ENCODE results near the gene GPR4. TPM values are rescaled to one million over a fixed set of nuclear protein-coding genes. Genes with fewer than 3 reads are reported as not detected.
A peak's percentile ranks its signal among the peaks of the same experiment; 100 is the strongest.

The GPR4 gene
- total RNA-seq, 4 donors from 2014 or later, result 6.0 to 29.4 (median 12.0) TPM

DNA sequence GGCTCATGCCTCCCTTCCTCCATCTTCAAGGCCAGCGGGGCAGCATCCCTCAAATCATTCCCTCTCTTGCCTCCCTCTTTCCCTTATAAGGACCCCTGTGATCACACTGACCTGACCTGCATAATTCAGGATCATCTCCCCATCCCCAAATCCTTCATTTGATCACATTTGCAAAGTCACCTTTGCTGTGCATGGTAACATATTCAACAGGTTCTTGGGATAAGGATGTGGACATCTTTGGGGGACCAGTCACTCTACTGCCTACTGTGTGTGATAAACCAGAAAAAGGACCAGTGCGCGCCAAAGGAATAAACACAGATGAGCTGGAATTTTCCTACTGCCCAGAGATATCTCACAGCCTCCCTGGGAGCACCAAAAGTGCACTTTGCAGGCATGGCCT lies 25.3 kb downstream of the GPR4 start:
- no peak for TF ChIP-seq CTCF (IDR thresholded peaks at IDR 0.05)
- DNase-seq (ENCODE audit: low spot score) (no peak), ATAC-seq (ENCODE audit: low FRiP score) (peak; percentile 21)

DNA sequence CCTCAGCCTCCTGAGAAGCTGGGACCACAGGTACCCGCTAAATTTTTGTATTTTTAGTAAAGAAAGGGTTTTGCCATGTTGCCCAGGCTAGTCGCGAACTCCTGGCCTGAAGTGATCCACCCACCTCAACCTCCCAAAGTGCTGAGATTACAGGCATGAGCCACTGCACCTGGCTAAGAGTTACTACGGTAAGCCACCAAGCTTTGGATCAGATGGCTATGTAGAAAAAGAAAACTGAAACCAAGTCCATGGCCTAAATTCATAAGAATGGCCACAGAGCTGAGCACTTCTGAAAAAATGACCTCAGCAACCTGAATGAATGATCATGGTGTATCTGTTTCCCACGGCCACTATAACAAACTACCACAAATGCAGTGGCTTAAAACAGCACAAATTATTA lies 26.8 kb downstream of the GPR4 start:
- DNase-seq (ENCODE audit: low spot score) (no peak), ATAC-seq (ENCODE audit: low FRiP score) (no peak)
- TF ChIP-seq CTCF (IDR thresholded peaks at IDR 0.05), result no peak

- no peak for TF ChIP-seq CTCF (IDR thresholded peaks at IDR 0.05)
- no peak for ATAC-seq (ENCODE audit: low FRiP score)
- DNase-seq (ENCODE audit: low spot score), result no peak
Observed at GRCh38 chr19:45574526-45574925, 27.5 kb downstream of the GPR4 start.

- ATAC-seq (ENCODE audit: low FRiP score) (no peak), DNase-seq (ENCODE audit: low spot score) (no peak)
- no peak for TF ChIP-seq CTCF (IDR thresholded peaks at IDR 0.05)
Observed at GRCh38 chr19:45571457-45572220, 30.4 kb downstream of the GPR4 start.

DNA sequence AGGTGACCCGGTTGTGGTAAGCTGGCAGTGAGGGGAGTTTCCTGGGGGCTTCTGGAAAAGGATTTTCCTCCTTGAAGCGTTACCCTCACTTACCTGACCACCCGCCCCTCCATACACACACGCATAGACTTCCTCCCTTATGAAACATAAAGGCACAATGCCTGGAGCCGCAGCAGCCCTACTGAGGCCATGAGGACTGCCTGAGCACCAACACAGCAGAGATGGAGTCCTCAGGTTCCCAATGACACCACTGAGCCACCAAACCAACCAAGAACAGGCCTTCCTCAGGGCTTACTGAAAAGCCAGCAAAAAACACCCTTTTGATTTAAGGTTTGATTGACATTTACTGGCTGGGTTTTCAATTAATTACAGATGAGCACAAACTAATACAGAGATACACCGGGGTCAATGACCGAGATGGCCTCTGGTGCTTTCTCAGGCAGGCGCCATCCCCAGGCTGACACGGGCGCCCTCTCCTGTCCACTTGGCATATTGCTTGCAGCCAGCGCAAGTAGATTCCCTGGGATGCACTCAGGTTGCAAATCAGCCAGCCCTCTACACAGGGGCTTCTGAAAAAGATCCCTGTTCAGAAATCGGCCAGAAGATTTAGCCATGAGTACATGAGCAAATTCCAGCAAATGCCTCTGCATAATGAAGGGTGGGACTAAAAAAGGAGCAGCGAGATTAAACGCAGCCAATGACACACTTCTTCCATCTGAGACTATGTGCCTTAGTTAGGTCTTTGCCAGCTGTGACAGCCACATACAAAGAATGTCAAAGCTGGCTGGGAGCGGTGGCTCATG lies 32.2 kb downstream of the GPR4 start:
- TF ChIP-seq CTCF (IDR thresholded peaks at IDR 0.05), result no peak
- ATAC-seq (ENCODE audit: low FRiP score) (peak; percentile 40), DNase-seq (ENCODE audit: low spot score) (no peak)

DNA sequence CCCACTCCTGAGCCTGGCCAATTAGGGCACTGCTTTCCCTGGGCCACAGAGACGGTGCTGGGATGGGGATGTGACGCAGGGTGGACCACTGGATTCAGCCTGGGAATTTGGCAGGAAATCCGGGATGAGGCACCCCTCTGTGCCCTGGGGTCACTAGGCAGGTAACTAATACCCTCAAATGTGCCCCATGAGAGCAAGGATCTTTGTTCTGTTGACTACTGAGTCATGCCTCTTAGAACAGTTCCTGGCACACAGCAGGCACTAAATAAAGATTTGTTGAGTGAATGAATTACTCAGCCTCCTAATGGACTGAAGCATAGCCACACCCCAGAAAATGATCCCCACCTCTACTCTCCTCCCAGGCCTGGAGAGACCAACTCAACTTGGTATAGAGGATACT lies 33.3 kb downstream of the GPR4 start:
- TF ChIP-seq CTCF (IDR thresholded peaks at IDR 0.05), result no peak
- DNase-seq (ENCODE audit: low spot score), result no peak
- ATAC-seq (ENCODE audit: low FRiP score), result peak; percentile 53

Measured in omental fat pad (tissue), 4 donors.